MM.1S (cell line): Measurements from ENCODE around the gene AP3S1.

Experiments used
- DNase-seq: peaks from one replicate; pipeline ENCODE4 v3.0.0-alpha.2; 2015
- H2AFZ ChIP-seq: fragments of 300-600 bp; sonication (generic); 2 replicates; pipeline ENCODE4 v1.6.0; 2016; ENCODE audit warnings: antibody characterized with exemption, low read length
- H3F3A ChIP-seq: fragments of 300-600 bp; sonication (generic); 2 replicates; pipeline ENCODE4 v1.6.1; 2016; ENCODE audit warnings: mild to moderate bottlenecking, antibody characterized with exemption, low read length, moderate library complexity, mixed read lengths; ENCODE audit not compliant: insufficient read depth
- H3K27ac ChIP-seq: fragments of 300-600 bp; sonication (generic); 2 replicates; pipeline ENCODE4 v1.5.1; 2016; ENCODE audit warnings: mild to moderate bottlenecking, low read length
- H3K27me3 ChIP-seq: fragments of 300-600 bp; sonication (generic); replicated peaks from 2 replicates; pipeline ENCODE4 v1.6.0; 2016; ENCODE audit warnings: low read length; ENCODE audit not compliant: insufficient read depth
- H3K36me3 ChIP-seq: fragments of 300-600 bp; sonication (generic); replicated peaks from 2 replicates; pipeline ENCODE4 v1.6.1; 2016; ENCODE audit warnings: mild to moderate bottlenecking, low read length, mixed read lengths; ENCODE audit not compliant: insufficient read depth
- H3K4me1 ChIP-seq: fragments of 300-600 bp; sonication (generic); 2 replicates; pipeline ENCODE4 v1.6.1; 2016; ENCODE audit warnings: low read length, mixed read lengths
- H3K4me2 ChIP-seq: fragments of 300-600 bp; sonication (generic); 2 replicates; pipeline ENCODE4 v1.6.0; 2016; ENCODE audit warnings: low read depth, low read length
- H3K4me3 ChIP-seq: fragments of 300-600 bp; sonication (generic); 2 replicates; pipeline ENCODE4 v1.5.1; 2016; ENCODE audit warnings: low read length, mixed read lengths
- H3K79me2 ChIP-seq: fragments of 300-600 bp; sonication (generic); 2 replicates; pipeline ENCODE4 v1.6.1; 2016; ENCODE audit warnings: mixed run types, low read length, mixed read lengths
- H3K9ac ChIP-seq: fragments of 300-600 bp; sonication (generic); 2 replicates; pipeline ENCODE4 v1.6.1; 2016; ENCODE audit warnings: low read length, mixed read lengths
- H3K9me2 ChIP-seq: fragments of 300-600 bp; sonication (generic); replicated peaks from 2 replicates; pipeline ENCODE4 v1.6.1; 2016; ENCODE audit warnings: mild to moderate bottlenecking, low read length, mixed read lengths; ENCODE audit not compliant: insufficient read depth
- H3K9me3 ChIP-seq: fragments of 300-600 bp; sonication (generic); replicated peaks from 2 replicates; pipeline ENCODE4 v1.6.1; 2016; ENCODE audit warnings: mild to moderate bottlenecking, low read length, mixed read lengths; ENCODE audit not compliant: insufficient read depth
- H4K20me1 ChIP-seq: fragments of 300-600 bp; sonication (generic); 2 replicates; pipeline ENCODE4 v1.6.1; 2016; ENCODE audit warnings: mild to moderate bottlenecking, low read length, moderate library complexity, mixed read lengths; ENCODE audit not compliant: insufficient read depth
- EZH2 ChIP-seq: fragments of 300-600 bp; sonication (generic); optimal IDR thresholded peaks from 2 replicates; pipeline ENCODE3; 2017; ENCODE audit warnings: low read depth, mild to moderate bottlenecking, antibody characterized with exemption, low read length, mixed read lengths
- EZH2phosphoT487 ChIP-seq: fragments of 300-600 bp; sonication (generic); IDR thresholded peaks from 2 replicates; pipeline ENCODE4 v1.6.1; 2018; ENCODE audit warnings: antibody characterized with exemption, low read length
- TF ChIP-seq, protein P1 (sequence below): fragments of 300-600 bp; sonication (generic); IDR thresholded peaks from 2 replicates; pipeline ENCODE4 v1.5.1; 2016; ENCODE audit warnings: antibody characterized with exemption, low read length, mixed read lengths

Gene AP3S1

GRCh38 chr5:115939059-115939458 lies 97.3 kb downstream of the AP3S1 start:
- Histone ChIP-seq H3K79me2 (no peaks in the 10 kb centered on the region), H3K4me3 (no peak overlapping the region), H3K9me3 (no peaks in the 10 kb centered on the region), H3K9ac (no peak overlapping the region), H4K20me1 (no peaks in the 10 kb centered on the region), H3K4me1 (no peaks in the 10 kb centered on the region), H3K27ac (no peak overlapping the region), H3K36me3 (no peaks in the 10 kb centered on the region), H2AFZ (no peak overlapping the region), H3K4me2 (no peak overlapping the region), H3K9me2 (no peaks in the 10 kb centered on the region), H3F3A (no peaks in the 10 kb centered on the region), H3K27me3 (no peaks in the 10 kb centered on the region)
- TF ChIP-seq EZH2phosphoT487: no peak
- TF ChIP-seq EZH2: no peak
- TF ChIP-seq, protein P1, sequence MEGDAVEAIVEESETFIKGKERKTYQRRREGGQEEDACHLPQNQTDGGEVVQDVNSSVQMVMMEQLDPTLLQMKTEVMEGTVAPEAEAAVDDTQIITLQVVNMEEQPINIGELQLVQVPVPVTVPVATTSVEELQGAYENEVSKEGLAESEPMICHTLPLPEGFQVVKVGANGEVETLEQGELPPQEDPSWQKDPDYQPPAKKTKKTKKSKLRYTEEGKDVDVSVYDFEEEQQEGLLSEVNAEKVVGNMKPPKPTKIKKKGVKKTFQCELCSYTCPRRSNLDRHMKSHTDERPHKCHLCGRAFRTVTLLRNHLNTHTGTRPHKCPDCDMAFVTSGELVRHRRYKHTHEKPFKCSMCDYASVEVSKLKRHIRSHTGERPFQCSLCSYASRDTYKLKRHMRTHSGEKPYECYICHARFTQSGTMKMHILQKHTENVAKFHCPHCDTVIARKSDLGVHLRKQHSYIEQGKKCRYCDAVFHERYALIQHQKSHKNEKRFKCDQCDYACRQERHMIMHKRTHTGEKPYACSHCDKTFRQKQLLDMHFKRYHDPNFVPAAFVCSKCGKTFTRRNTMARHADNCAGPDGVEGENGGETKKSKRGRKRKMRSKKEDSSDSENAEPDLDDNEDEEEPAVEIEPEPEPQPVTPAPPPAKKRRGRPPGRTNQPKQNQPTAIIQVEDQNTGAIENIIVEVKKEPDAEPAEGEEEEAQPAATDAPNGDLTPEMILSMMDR: no peak
- no peak for DNase-seq

- H3F3A ChIP-seq: no peaks in the 10 kb centered on the region
- no peaks in the 10 kb centered on the region for H3K9me2 ChIP-seq
- H3K36me3 ChIP-seq: no peaks in the 10 kb centered on the region
- H3K79me2 ChIP-seq: no peaks in the 10 kb centered on the region
- H4K20me1 ChIP-seq: no peaks in the 10 kb centered on the region
- no peak overlapping the region for H3K9ac ChIP-seq
- no peak overlapping the region for H3K27ac ChIP-seq
- no peaks in the 10 kb centered on the region for H3K27me3 ChIP-seq
- H2AFZ ChIP-seq: no peak overlapping the region
- TF ChIP-seq EZH2 (no peak), EZH2phosphoT487 (no peak)
- no peak overlapping the region for H3K4me3 ChIP-seq
- no peak overlapping the region for H3K4me2 ChIP-seq
- no peaks in the 10 kb centered on the region for H3K9me3 ChIP-seq
- DNase-seq: no peak
- no peaks in the 10 kb centered on the region for H3K4me1 ChIP-seq
These were observed 98.5 kb downstream of the AP3S1 start for GRCh38 chr5:115940080-115940810.

GRCh38 chr5:115941051-115941675 lies 99.4 kb downstream of the AP3S1 start:
- no peaks in the 10 kb centered on the region for H3K9me2 ChIP-seq
- TF ChIP-seq, protein P1: no peak
- TF ChIP-seq EZH2: no peak
- TF ChIP-seq EZH2phosphoT487: no peak
- no peaks in the 10 kb centered on the region for H4K20me1 ChIP-seq
- H3K79me2 ChIP-seq: no peaks in the 10 kb centered on the region
- H3K9me3 ChIP-seq: no peaks in the 10 kb centered on the region
- H2AFZ ChIP-seq: no peak overlapping the region
- H3K4me1 ChIP-seq: no peaks in the 10 kb centered on the region
- no peaks in the 10 kb centered on the region for H3K27me3 ChIP-seq
- no peak overlapping the region for H3K27ac ChIP-seq
- no peak overlapping the region for H3K4me2 ChIP-seq
- no peaks in the 10 kb centered on the region for H3K36me3 ChIP-seq
- DNase-seq: no peak
- no peak overlapping the region for H3K4me3 ChIP-seq
- no peaks in the 10 kb centered on the region for H3F3A ChIP-seq
- H3K9ac ChIP-seq: no peak overlapping the region

GRCh38 chr5:115944501-115944900 lies 102.8 kb downstream of the AP3S1 start:
- no peak for DNase-seq
- Histone ChIP-seq H4K20me1 (no peaks in the 10 kb centered on the region), H3K4me2 (no peak overlapping the region), H3K27ac (no peak overlapping the region), H3K9me3 (no peaks in the 10 kb centered on the region), H3K36me3 (no peaks in the 10 kb centered on the region), H3K9ac (no peak overlapping the region), H3K4me1 (no peaks in the 10 kb centered on the region), H3K4me3 (no peak overlapping the region), H3F3A (no peaks in the 10 kb centered on the region), H2AFZ (no peak overlapping the region), H3K27me3 (no peaks in the 10 kb centered on the region), H3K79me2 (no peaks in the 10 kb centered on the region), H3K9me2 (no peaks in the 10 kb centered on the region)
- no peak for TF ChIP-seq EZH2phosphoT487
- TF ChIP-seq, protein P1: no peak
- TF ChIP-seq EZH2: no peak
